ENCODE results near the gene ELAC2.

Gene ELAC2

GRCh38 chr17:13005530-13005929, 12.3 kb downstream of the ELAC2 start:
- H3K4me3 ChIP-seq (ENCODE audit: low read depth, low read length): no peak overlapping the region
- no peak for TF ChIP-seq CTCF (IDR thresholded peaks at IDR 0.05; ENCODE audit: low read depth, low read length)
- no peak for DNase-seq (ENCODE audit: low read depth, low spot score)
- in situ Hi-C loops (cut with HindIII; ENCODE audit: low sequenced_read_pairs): no loop called here

GRCh38 chr17:13004336-13004735, 13.5 kb downstream of the ELAC2 start:
- TF ChIP-seq CTCF (IDR thresholded peaks at IDR 0.05; ENCODE audit: low read depth, low read length): no peak

GRCh38 chr17:13003927-13004326, 13.9 kb downstream of the ELAC2 start:
- DNase-seq (ENCODE audit: low read depth, low spot score): no peak
- in situ Hi-C loops (cut with HindIII; ENCODE audit: low sequenced_read_pairs): no loop called here
- TF ChIP-seq CTCF (IDR thresholded peaks at IDR 0.05; ENCODE audit: low read depth, low read length): no peak
- no peak overlapping the region for H3K4me3 ChIP-seq (ENCODE audit: low read depth, low read length)

More at GRCh38 chr17:13004336-13004735, 13.5 kb downstream of the ELAC2 start:
- H3K4me3 ChIP-seq (ENCODE audit: low read depth, low read length): no peak overlapping the region
- in situ Hi-C loops (cut with HindIII; ENCODE audit: low sequenced_read_pairs): no loop called here
- DNase-seq (ENCODE audit: low read depth, low spot score): no peak

GRCh38 chr17:13003454-13003851, 14.4 kb downstream of the ELAC2 start:
- H3K4me3 ChIP-seq (ENCODE audit: low read depth, low read length): no peak overlapping the region
- TF ChIP-seq CTCF (IDR thresholded peaks at IDR 0.05; ENCODE audit: low read depth, low read length): no peak
- in situ Hi-C loops (cut with HindIII; ENCODE audit: low sequenced_read_pairs): no loop called here
- no peak for DNase-seq (ENCODE audit: low read depth, low spot score)

- in situ Hi-C loops (cut with HindIII; ENCODE audit: low sequenced_read_pairs): no loop called here
- peak; percentile 77 for DNase-seq (ENCODE audit: low read depth, low spot score)
- H3K4me3 ChIP-seq (ENCODE audit: low read depth, low read length): no peak overlapping the region
- peak; percentile 73 for TF ChIP-seq CTCF (IDR thresholded peaks at IDR 0.05; ENCODE audit: low read depth, low read length)
These were observed 14.9 kb downstream of the ELAC2 start for GRCh38 chr17:13002761-13003453.

GRCh38 chr17:13001991-13002615, 15.7 kb downstream of the ELAC2 start:
- no peak for DNase-seq (ENCODE audit: low read depth, low spot score)
- TF ChIP-seq CTCF (IDR thresholded peaks at IDR 0.05; ENCODE audit: low read depth, low read length): no peak
- no peak overlapping the region for H3K4me3 ChIP-seq (ENCODE audit: low read depth, low read length)
- in situ Hi-C loops (cut with HindIII; ENCODE audit: low sequenced_read_pairs): no loop called here

Measured in astrocyte of the spinal cord (primary cell).